Measurements from ENCODE around the gene ATAD5.

The ATAD5 gene

GRCh38 chr17:30864636-30865035 lies 32.9 kb downstream of the ATAD5 start:
- in situ Hi-C loops (cut with MboI; ENCODE audit: low sequenced_read_pairs, unreplicated experiment), result no loop called here
- no peak for DNase-seq (ENCODE audit: low spot score)
- TF ChIP-seq CTCF (IDR thresholded peaks at IDR 0.05; ENCODE audit: borderline replicate concordance, control extremely low read depth, extremely low read depth, insufficient read depth, missing control alignments), result no peak

- in situ Hi-C loops (cut with MboI; ENCODE audit: low sequenced_read_pairs, unreplicated experiment), result no loop called here
- DNase-seq (ENCODE audit: low spot score), result no peak
- TF ChIP-seq CTCF (IDR thresholded peaks at IDR 0.05; ENCODE audit: borderline replicate concordance, control extremely low read depth, extremely low read depth, insufficient read depth, missing control alignments), result no peak
Measured at GRCh38 chr17:30869005-30869404, 37.2 kb downstream of the ATAD5 start.

DNA sequence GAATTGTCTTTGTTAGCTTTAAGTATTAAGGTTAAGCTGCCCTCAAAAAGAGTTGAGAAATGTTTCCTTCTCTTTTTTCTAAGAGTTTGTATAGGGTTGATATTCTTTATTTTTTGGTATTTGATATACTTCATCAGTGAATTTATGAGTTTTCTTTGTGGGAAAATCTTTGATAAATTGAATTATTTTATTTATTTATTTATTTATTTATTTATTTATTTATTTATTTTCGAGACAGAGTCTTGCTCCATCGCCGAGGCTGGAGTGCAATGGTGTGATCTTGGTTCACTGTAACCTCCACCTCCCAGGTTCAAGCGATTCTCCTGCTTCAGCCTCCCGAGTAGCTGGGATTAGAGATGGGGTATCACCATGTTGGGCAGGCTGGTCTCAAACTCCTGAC lies 54.4 kb downstream of the ATAD5 start:
- no peak for TF ChIP-seq CTCF (IDR thresholded peaks at IDR 0.05; ENCODE audit: borderline replicate concordance, control extremely low read depth, extremely low read depth, insufficient read depth, missing control alignments)
- no peak for DNase-seq (ENCODE audit: low spot score)
- in situ Hi-C loops (cut with MboI; ENCODE audit: low sequenced_read_pairs, unreplicated experiment), result no loop called here

GRCh38 chr17:30894236-30894635 lies 62.5 kb downstream of the ATAD5 start:
- DNase-seq (ENCODE audit: low spot score), result no peak
- no peak for TF ChIP-seq CTCF (IDR thresholded peaks at IDR 0.05; ENCODE audit: borderline replicate concordance, control extremely low read depth, extremely low read depth, insufficient read depth, missing control alignments)
- in situ Hi-C loops (cut with MboI; ENCODE audit: low sequenced_read_pairs, unreplicated experiment), result no loop called here

- no peak for DNase-seq (ENCODE audit: low spot score)
- no peak for TF ChIP-seq CTCF (IDR thresholded peaks at IDR 0.05; ENCODE audit: borderline replicate concordance, control extremely low read depth, extremely low read depth, insufficient read depth, missing control alignments)
- in situ Hi-C loops (cut with MboI; ENCODE audit: low sequenced_read_pairs, unreplicated experiment), result no loop called here
Measured at GRCh38 chr17:30897311-30897710, 65.5 kb downstream of the ATAD5 start.

DNA sequence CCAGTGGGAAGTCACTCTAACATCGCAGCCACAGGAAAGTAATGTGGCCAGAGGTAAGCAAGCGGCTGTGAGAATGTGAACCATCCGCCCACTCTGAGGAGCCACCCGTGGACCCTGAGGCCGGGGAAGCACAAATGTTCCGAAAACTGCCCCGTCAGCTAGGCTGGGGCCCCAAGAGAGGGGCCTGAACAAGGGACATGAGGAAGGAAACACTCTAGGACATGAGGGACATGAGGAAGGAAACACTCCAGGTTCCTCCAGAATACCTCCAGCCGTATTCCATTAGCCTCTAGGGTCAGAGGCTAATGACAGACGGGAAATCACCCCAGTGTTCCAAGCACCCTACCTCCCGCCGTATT lies 74.0 kb downstream of the ATAD5 start:
- TF ChIP-seq CTCF (IDR thresholded peaks at IDR 0.05; ENCODE audit: borderline replicate concordance, control extremely low read depth, extremely low read depth, insufficient read depth, missing control alignments), result no peak
- DNase-seq (ENCODE audit: low spot score), result peak; percentile 53
- in situ Hi-C loops (cut with MboI; ENCODE audit: low sequenced_read_pairs, unreplicated experiment), result no loop called here

Measured in GM13976 (cell line).